GDM1 (cell line): ENCODE data around the gene RASGRP2.
A peak's percentile ranks its signal among the peaks of the same experiment; 100 is the strongest.

ENCODE experiments used
- DNase-seq: peaks from one replicate; lab custom pipeline; 2025; lab: John Stamatoyannopoulos, UW

Gene RASGRP2

DNA sequence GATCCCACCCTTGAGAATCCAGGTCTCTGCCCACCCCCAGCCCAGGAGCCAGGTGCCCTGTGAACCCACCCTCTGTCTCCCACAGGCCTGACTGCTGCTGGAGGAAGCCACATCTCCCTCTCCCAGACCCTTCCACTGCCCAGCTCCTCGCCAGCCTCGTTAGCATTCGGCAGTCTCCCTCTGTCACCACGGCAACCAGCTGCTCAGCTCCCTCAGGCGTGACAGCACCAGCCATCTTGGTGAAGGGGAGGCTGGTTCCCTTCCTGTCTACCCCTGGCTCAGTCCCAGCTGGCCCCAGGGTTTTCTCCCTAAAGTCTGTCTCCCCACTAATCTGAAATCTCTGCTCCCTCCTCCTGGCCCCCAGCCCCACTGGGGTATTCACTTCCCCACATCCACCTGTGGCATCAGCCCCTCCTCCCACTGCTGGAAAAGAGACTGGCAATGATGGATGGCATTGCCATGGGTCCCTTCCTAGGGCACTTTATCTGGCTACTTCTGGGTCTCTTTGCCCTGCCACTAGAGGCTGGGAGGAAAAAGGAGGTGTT is 49.0 kb downstream of the RASGRP2 start:
- no peak for DNase-seq

DNA sequence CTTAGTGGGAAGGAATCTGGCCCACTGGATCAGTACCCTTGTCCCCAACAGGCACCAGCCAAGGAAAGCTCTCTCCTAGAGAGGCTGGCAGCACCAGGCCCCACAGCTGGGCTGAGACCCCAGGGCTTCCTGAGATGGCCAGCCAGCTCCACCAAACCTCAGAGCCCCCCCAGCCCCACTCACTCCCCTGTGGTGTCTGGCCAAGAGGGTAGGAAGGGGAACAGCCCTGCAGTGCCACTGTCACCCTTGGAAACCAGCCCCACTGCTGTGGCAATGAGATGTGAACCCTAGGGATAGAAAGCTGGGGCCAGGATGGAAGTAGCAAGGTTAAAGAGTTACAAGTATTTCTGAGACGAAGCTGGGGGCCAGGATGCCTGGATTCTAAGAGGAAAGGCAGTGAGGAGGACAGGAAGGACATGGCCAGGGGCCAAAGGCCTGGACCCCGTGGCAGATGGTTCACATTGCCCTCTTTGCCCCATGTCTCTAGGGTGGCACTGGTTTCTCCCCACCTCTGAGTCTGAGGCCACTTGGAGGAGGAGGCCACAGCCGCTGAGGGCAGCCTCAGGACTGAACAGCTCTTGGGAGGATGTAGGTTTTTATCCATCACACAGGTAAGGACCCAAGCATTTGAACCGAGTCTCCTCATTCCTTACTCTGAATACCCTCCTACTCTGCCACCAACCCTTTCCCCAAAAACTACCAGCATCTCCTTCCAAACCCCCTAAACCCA is 49.8 kb downstream of the RASGRP2 start:
- DNase-seq: no peak

DNA sequence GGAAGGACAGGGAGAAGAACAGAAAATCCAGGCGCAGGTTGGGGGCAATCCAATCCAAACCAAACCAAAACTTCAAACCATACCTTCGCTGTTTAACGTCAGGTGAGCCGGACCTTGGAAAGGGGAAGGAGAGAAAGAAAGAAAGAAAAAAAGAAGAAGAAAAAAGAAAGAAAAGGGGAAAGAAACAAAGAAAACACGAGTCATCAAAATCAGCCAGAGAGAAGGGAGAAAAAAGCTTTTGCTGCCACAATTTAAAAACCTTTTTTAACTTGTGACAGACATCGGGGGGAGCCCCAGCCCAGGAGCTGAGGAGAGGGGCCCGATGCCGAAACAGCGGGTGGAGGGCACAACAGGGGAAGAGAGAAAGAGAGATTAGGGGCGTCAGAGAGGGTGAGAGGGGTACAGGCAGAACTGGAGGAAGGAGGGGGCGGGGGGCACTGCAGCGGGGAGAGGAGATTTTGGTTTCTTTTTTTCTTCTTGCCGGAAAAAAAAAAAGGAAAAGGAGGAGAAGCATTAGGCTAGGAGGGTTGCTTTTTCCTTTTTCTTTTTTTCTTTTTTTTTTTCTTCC is 51.1 kb downstream of the RASGRP2 start:
- DNase-seq: no peak

DNA sequence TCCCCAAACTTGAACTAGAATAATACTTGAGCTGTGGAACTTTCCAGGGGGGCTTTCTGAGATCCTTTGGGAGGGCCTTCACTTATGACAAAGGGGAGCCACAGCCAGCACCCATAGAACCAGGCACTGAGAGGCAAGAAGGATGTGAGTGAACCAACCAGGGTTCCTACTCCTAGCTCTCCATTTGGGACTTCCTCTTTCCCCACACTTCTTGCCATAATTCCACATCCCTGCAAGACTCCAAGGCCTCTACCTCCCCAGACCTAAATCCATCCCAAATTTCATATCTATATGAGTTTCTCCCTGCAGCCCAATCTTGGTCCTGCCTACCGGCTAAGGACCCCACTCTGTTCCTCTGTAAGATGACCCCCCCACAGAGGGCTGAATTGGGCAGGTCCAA is 52.4 kb downstream of the RASGRP2 start:
- no peak for DNase-seq

DNA sequence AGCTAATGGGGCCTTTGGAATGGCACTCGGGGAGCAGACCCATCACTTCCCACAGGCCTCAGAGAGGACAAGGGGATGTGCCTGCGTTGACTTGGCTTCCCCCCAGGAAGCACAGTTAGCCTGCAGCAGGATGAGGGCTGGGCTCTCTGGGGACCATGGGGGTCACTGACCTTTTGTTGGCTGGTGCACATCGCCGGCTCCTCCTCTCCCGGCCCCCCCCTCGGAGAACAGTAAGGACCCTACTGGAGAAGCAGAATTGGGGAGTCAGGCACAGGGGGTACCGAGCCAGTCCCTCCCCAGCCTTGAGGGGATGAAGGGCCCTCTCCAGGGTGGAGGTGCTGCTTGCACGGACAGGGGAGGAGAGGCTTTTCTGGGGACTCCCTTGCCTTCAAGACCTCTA is 53.7 kb downstream of the RASGRP2 start:
- no peak for DNase-seq

DNA sequence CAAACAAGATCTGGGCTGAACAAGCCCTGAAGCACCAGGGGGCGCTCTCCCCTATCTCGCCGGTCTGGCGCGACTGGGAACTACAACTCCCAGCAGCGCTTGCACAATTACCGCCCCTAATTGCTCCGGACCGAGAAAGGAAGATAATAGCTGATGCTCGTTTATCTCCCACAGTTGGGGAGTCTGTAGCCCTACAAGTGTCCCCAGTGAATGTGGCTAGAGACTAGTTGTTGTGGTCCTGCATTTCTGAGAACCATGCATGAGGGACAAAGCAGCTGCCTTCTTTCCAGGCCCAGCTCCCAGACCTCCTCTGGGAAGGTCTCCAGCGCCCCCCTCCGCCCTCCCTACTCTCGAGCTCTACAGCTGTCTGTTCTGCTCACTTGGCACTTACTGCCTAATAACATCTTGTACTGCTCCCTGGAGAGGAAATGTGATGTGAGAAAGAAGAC is 55.4 kb downstream of the RASGRP2 start:
- DNase-seq: peak; percentile 74

DNA sequence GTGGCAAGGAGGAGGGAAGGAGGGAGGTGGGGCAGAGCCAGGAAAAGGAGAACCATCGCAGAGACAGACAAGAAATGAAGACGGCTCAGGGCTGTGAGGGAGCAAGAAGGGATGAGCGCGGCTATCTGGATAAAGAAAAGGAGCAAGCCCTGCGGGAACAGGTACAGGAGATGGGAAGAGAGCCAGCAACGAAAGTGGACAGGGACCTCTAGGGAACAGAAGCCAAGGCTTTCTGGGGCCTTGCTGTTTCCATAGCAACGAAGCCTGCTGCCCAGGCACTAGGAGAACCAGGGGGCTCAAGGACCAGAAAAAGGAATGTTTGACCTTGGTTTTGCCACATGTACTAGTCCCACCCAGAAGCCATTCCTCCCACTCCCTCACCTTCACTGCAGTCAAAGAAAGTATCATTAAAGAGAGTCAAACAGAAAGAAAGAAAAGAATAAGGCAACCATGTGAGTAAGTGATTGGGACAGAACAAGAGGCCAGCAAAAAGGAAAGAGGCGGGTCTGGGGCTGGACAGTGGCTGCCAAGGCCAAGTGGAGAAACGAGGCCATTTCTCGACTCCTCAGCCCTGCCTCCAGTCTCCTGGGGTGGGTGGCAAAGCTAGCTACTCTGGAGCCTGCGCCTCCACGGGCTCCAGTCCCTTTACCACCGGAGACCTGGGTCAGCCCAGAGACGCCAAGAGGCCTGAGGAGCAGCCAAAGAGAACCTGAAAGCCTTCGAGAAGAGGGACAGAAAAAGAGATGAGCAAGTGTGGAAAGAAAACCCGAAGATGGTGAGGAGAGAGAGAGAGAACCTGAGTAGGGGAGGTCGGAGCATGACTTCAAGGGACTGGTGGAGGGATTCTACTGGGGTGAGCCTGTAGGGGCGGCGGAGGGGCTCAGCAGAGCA is 56.1 kb downstream of the RASGRP2 start:
- DNase-seq: no peak

DNA sequence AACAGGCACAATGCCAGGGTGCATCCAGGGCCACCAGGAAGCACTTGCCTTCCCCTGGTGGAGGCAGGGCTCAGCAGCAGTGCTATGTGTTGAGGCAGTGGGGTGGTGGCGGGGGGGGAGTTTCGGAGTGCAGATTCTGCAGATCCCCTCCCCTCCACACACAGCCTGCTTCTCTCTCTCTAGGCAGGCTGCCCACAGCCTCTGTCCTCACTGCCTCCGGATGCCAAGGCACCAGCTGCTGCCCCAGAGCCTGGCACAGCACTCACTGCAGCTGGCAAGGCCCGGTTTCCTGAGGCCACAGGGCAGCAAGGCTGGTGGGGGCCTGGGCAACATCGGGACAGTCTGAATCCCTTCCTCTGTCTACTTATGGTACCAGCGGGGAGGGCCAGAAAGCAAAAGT is 56.7 kb downstream of the RASGRP2 start:
- no peak for DNase-seq

DNA sequence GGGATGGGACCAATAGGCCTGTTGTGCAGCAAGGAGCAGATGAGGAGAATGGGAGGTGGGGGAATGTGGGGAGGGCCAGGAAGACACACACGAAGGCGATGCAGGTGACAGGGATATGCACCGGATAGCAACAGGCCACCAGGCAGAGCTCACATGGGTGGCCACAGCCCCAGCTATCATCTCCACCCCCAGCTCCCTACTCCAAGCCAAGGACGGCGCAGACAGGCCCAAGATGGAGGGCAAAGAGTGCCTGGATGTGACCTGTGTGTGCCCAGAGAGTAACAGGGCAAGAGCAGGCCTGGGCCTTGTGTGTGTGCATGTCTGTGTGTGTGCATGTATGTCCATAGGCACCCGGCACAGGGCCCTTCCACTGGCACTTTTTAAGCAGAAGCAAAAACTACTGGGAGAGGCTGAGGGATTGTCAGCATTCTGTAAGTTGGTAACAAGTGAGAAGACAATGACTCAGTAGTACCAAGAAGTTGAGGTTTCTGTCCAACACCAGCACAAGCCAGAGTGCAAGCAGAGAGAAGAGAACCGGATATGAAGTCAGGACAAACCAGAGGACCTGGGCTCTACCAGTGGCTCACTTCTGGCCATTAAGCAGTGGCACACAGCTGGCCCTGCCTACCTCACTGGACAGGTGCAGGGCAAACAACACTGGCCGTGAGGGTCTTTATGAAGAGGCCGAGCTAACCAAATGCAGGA is 57.3 kb downstream of the RASGRP2 start:
- no peak for DNase-seq

DNA sequence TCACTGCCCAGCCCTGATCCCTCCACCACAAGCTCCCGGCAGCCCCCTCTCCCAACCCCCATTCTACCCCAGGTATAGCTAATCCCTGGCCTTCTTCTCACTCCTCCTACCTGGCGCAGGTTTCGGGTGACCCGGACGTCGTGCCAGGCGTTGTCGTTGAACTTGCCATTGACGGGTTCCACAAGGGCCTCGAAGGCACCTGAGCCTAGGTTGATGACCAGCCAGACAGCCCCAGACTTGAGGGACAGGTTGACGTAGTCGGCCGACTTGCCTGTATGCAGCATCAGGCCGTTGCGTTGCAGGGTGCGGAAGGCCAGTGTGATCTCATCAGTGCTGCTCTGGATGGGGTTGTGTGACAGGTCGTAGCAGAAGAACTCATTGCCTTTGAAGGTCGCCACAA is 58.4 kb downstream of the RASGRP2 start:
- DNase-seq: no peak

DNA sequence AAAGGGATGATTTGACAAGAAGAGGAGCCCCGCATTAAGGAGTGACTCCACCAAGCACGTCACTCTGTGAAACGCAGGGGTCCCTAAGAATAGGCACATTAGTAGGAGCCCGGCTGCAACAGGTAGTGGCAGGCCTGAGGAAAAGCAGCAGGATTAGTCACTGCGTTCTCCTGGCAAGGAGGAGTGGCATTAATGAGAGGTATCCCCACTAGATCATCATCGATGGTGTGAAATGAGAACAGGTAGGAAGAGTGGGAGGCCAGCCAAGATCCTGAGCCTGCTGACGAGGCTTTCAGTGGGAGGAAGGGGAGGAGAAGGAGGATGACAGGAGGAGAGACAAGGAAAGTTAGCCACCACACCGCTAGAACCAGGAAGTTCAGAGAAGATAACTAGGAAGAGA is 59.6 kb downstream of the RASGRP2 start:
- DNase-seq: no peak

DNA sequence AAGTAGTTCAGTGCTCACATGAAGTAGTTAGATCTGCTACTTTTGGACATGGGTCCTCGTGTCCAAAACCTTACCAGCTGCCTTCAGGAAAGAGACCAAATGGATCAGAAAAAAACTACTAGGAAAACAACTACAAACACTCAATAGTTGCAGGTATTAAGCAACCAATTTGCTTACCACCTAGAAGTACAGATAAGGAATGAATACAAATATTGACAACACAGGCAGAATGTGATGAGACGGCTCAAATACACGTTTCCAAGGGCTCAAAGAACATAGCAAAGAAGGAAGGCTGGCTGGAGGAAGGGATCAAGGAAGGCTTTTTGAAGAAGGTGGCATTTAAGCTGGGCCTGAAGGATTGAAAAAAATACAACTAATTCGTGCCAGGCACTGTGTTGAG is 62.8 kb downstream of the RASGRP2 start:
- DNase-seq: no peak

DNA sequence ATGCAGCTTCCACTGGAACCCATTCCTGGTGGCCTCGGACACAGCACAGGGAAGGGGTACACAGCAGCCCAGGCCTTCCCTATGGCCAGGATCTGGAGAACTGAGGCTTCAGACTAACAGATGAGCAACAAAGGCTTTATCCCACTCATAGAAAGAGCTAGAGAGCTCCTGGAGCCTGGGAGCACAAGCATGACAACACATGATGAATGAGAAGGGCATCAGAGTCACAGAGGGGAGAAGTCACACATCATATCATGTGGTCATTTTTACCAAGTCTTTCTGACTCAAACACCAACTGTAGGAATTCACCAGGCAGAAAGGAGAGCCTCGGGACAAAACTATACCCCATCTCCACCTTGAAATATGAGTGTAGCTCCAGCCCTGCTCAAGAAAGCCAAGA is 64.1 kb downstream of the RASGRP2 start:
- no peak for DNase-seq

DNA sequence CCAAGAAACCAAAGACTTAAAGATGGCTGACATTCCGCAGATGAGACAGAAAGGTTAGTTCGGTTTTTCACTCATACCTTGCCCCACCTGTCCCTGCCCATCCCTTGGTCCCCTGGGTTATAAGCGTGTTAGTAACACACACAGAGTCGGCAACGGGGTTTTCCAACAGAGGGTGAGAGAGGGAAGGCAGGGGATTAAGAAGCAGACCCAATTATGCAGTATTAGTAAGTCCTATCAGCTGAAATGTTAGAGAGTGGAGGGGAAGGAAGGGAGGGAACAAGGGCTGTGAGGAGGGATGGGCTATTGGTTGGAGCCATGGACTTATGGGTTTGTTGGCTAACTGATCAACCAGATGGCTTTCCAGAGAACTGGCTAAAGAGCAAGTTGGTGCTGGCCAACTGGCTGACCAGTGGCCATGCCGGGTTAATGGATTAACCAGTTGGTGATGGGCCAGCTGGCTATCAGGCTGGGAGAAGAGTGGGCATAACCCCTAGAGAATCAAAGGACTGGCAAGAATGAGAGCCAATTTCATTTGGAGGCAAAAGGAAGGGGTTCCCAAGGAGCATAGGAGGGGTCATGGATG is 66.4 kb downstream of the RASGRP2 start:
- no peak for DNase-seq
